Activated naive CD4-positive, alpha-beta T cell treated with anti-CD3 and anti-CD28 coated beads for 36 hours (primary cell): ENCODE measurements around the gene ZHX3. TPM values are rescaled to one million over a fixed set of nuclear protein-coding genes. Genes with fewer than 3 reads are reported as not detected.

Source experiments
- CTCF ChIA-PET: fragments of 350-600 bp; sonication (Branson Sonifier 250); formaldehyde crosslinking; loops from one replicate; lab custom pipeline; 2021; ENCODE audit warnings: antibody characterized with exemption; lab: Charles Lee
- DNase-seq: peaks from one replicate; pipeline ENCODE4 v3.0.0-alpha.2; 2020
- H3K27ac Mint-ChIP-seq: one replicate; pipeline ENCODE4 v1.8.0; 2021; ENCODE audit warnings: mild to moderate bottlenecking, mixed read lengths
- H3K27me3 Mint-ChIP-seq: one replicate; pipeline ENCODE4 v1.8.0; 2021; ENCODE audit warnings: low read depth, mixed read lengths
- H3K36me3 Mint-ChIP-seq: one replicate; pipeline ENCODE4 v1.8.0; 2021; ENCODE audit warnings: low read depth, mixed read lengths
- H3K4me1 Mint-ChIP-seq: one replicate; pipeline ENCODE4 v1.8.0; 2021; ENCODE audit warnings: low read depth, mixed read lengths
- H3K4me3 Mint-ChIP-seq: one replicate; pipeline ENCODE4 v1.8.0; 2021; ENCODE audit warnings: mild to moderate bottlenecking, moderate library complexity, mixed read lengths
- H3K9me3 Mint-ChIP-seq: one replicate; pipeline ENCODE4 v1.8.0; 2021; ENCODE audit warnings: mixed read lengths
- intact Hi-C: fragments of 100-400 bp; cut with micrococcal nuclease; formaldehyde crosslinking; loops from one replicate; pipeline ENCODE4 v1.15.1; 2023
- total RNA-seq, 2 experiments: library from RNA; stranded (reverse); gene quantifications; one replicate each; pipeline ENCODE4 v1.2.3, GENCODE V29; 2021

ZHX3 gene
- total RNA-seq, 2 experiments from 2014 or later, result 9.4 to 9.9 TPM

DNA sequence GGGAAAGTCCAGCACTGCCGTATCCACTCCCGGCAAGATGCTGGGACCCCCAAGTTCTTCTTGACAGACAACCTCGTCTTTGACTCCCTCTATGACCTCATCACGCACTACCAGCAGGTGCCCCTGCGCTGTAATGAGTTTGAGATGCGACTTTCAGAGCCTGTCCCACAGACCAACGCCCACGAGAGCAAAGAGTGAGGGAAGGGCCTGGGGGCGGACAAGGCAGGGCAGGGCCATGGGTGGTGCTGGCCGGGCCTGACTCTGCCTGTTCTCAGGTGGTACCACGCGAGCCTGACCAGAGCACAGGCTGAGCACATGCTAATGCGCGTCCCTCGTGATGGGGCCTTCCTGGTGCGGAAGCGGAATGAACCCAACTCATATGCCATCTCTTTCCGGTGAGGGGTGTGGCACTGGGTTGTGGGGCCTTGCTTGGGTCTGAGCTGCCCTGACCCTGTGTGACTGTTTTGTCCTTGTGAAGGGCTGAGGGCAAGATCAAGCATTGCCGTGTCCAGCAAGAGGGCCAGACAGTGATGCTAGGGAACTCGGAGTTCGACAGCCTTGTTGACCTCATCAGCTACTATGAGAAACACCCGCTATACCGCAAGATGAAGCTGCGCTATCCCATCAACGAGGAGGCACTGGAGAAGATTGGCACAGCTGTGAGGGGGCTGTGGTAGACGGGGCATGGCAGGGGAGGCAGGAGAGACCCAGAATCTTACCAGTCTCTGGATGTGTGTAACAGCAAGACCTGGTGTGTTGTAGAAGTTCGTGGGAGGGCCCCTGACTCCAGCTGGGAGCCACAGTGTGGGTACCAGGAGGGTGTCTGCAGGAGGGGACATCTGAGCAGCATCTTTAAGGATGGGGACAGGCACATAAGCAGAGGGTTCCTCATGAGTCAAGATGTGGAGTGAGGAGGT lies 151.1 kb downstream of the ZHX3 start:
- H3K4me1 Mint-ChIP-seq, result peaks cover 14% of the 10 kb centered on the region
- intact Hi-C loops, result no loop called here
- DNase-seq, result no peak
- no peaks in the 10 kb centered on the region for H3K9me3 Mint-ChIP-seq
- no peaks in the 10 kb centered on the region for H3K27me3 Mint-ChIP-seq
- H3K27ac Mint-ChIP-seq, result peak overlapping the region; percentile 15
- peaks cover 41% of the 10 kb centered on the region for H3K36me3 Mint-ChIP-seq
- no peak overlapping the region for H3K4me3 Mint-ChIP-seq
- CTCF ChIA-PET, result no interaction called here

DNA sequence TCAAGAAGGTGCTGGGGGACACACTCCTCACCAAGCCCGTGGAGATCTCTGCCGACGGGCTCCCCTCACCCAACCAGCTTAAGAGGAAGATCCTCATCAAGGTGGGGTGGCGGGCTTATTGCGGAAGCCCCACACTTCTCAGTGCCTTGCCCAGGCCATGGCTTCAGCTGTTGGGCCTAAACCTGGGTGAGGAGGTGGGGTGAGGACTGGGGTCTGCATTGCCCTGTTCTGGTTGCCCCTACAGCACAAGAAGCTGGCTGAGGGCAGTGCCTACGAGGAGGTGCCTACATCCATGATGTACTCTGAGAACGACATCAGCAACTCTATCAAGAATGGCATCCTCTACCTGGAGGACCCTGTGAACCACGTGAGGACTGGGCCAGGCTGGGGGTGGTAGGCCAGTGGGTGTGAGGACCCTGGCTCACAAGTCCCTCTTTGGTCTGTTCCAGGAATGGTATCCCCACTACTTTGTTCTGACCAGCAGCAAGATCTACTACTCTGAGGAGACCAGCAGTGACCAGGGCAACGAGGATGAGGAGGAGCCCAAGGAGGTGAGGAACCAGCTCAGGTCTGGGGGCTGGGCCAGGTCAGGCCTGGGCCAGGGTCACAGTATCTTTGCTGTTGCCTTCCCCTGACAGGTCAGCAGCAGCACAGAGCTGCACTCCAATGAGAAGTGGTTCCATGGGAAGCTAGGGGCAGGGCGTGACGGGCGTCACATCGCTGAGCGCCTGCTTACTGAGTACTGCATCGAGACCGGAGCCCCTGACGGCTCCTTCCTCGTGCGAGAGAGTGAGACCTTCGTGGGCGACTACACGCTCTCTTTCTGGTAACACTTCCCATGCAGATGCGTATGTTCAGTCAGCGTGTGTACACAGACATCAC lies 152.3 kb downstream of the ZHX3 start:
- no peaks in the 10 kb centered on the region for H3K9me3 Mint-ChIP-seq
- no peaks in the 10 kb centered on the region for H3K27me3 Mint-ChIP-seq
- H3K27ac Mint-ChIP-seq, result no peak overlapping the region
- DNase-seq, result no peak
- no peak overlapping the region for H3K4me3 Mint-ChIP-seq
- H3K4me1 Mint-ChIP-seq, result peaks cover 25% of the 10 kb centered on the region
- CTCF ChIA-PET, result interaction anchor here (1.5 to 1.9 kb wide), 2 partner anchors 7 to 29 kb away, joined by 4 read pairs; no protein-coding TSS in a partner anchor
- intact Hi-C loops, result no loop called here
- peaks cover 40% of the 10 kb centered on the region for H3K36me3 Mint-ChIP-seq

DNA sequence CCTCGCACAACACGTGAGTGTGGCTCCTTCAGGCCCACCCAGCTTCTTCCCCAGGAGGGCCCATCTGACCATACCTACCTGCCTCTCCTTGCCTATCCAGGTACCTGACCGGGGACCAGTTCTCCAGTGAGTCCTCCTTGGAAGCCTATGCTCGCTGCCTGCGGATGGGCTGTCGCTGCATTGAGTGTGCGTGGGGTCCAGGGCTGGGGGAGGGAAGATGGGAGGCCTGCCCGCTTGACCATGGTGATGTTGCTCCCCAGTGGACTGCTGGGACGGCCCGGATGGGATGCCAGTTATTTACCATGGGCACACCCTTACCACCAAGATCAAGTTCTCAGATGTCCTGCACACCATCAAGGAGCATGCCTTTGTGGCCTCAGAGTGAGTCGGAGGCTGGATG lies 153.7 kb downstream of the ZHX3 start:
- H3K27ac Mint-ChIP-seq, result peak overlapping the region; percentile 59
- no peaks in the 10 kb centered on the region for H3K27me3 Mint-ChIP-seq
- intact Hi-C loops, result no loop called here
- DNase-seq, result no peak
- peaks cover 45% of the 10 kb centered on the region for H3K36me3 Mint-ChIP-seq
- H3K4me3 Mint-ChIP-seq, result no peak overlapping the region
- CTCF ChIA-PET, result interaction anchor here (1.3 to 1.9 kb wide), 3 partner anchors 9 to 29 kb away, joined by 3 to 4 read pairs (median 4); no protein-coding TSS in a partner anchor
- peaks cover 39% of the 10 kb centered on the region for H3K4me1 Mint-ChIP-seq
- no peaks in the 10 kb centered on the region for H3K9me3 Mint-ChIP-seq

DNA sequence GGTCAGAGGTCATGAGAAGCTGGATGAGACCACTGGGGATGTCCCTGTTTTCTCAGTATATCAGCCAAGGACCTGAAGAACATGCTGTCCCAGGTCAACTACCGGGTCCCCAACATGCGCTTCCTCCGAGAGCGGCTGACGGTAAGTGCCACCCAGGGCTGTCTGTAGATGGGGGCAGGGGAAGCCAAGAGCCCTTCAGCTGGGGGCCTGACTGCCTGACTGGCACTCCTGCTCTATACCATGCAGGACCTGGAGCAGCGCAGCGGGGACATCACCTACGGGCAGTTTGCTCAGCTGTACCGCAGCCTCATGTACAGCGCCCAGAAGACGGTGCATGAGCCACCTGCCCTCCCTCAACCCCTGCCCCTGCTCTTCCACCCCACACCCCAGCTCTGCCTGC lies 155.1 kb downstream of the ZHX3 start:
- Mint-ChIP-seq H3K4me1 (peaks cover 54% of the 10 kb centered on the region), H3K27me3 (no peaks in the 10 kb centered on the region), H3K27ac (peak overlapping the region; percentile 67), H3K4me3 (no peak overlapping the region), H3K36me3 (peaks cover 44% of the 10 kb centered on the region), H3K9me3 (no peaks in the 10 kb centered on the region)
- CTCF ChIA-PET, result interaction anchor here (1.3 to 1.7 kb wide), 2 partner anchors 11 to 27 kb away, joined by 3 to 8 read pairs; no protein-coding TSS in a partner anchor
- no peak for DNase-seq
- intact Hi-C loops, result no loop called here

DNA sequence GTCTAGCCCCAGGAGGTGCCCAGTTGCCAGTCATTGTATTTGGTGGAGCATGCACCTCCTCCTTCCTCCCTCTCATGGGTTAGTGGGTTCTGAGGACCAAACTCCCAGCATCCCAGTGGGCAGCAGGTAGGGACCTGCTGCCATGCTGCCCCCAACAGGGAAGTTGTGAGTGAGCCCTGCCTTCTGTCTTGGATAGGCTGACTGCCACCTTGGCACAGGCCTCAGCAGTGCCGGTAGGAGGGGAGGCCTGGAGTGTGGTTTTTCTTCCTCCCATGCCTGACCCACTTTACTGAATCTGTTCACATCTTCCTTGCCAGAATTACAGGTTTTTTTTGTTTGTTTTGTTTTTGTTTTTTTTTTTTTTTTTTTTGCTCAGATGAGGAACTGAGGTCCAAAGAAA lies 155.6 kb downstream of the ZHX3 start:
- peaks cover 59% of the 10 kb centered on the region for H3K4me1 Mint-ChIP-seq
- H3K36me3 Mint-ChIP-seq, result peaks cover 39% of the 10 kb centered on the region
- H3K4me3 Mint-ChIP-seq, result no peak overlapping the region
- CTCF ChIA-PET, result interaction anchor here (1.7 kb wide), 1 partner anchor 11 kb away, joined by 8 read pairs; no protein-coding TSS in a partner anchor
- no peak for DNase-seq
- H3K27me3 Mint-ChIP-seq, result no peaks in the 10 kb centered on the region
- H3K9me3 Mint-ChIP-seq, result no peaks in the 10 kb centered on the region
- intact Hi-C loops, result no loop called here
- peak overlapping the region; percentile 67 for H3K27ac Mint-ChIP-seq

DNA sequence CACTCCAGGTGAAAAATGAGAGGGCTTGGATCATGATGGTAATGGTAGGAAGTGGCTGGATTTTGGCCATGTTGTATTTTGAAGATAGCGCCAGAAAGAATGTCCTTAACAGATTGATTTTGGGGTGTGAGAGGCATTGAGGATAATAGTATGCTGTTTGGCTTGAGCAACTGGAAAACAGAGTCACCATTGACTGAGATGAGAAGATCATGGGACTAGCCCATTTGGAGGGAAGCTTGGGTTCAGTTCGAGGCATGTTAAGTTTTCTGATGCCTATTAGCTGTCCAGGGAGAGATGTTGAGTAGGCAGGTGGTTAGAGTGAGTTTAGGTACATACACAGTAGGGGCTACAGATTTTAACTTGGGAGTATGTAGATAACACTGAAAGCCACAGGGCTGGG lies 156.8 kb downstream of the ZHX3 start:
- no peak for DNase-seq
- Mint-ChIP-seq H3K9me3 (no peaks in the 10 kb centered on the region), H3K4me3 (no peak overlapping the region), H3K27ac (peak overlapping the region; percentile 68), H3K4me1 (peaks cover 68% of the 10 kb centered on the region), H3K36me3 (peaks cover 32% of the 10 kb centered on the region), H3K27me3 (no peaks in the 10 kb centered on the region)
- intact Hi-C loops, result no loop called here
- CTCF ChIA-PET, result interaction anchor here (1.7 to 7.1 kb wide), 2 partner anchors 12 to 26 kb away, joined by 8 to 77 read pairs; no protein-coding TSS in a partner anchor

DNA sequence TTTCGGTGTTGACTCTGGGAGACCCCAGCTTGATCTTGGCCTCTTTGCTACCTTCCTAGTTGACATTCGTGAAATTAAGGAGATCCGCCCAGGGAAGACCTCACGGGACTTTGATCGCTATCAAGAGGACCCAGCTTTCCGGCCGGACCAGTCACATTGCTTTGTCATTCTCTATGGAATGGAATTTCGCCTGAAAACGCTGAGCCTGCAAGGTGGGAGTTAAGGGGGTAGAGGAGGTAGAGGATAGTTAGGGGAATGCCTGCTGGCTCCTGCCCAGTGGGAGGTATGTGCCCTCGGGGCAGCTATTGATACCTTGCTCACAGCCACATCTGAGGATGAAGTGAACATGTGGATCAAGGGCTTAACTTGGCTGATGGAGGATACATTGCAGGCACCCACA lies 158.0 kb downstream of the ZHX3 start:
- Mint-ChIP-seq H3K4me3 (no peak overlapping the region), H3K9me3 (no peaks in the 10 kb centered on the region), H3K36me3 (peaks cover 28% of the 10 kb centered on the region), H3K27me3 (no peaks in the 10 kb centered on the region), H3K27ac (peak overlapping the region; percentile 94), H3K4me1 (peaks cover 79% of the 10 kb centered on the region)
- CTCF ChIA-PET, result interaction anchor here (2.6 to 7.1 kb wide), 2 partner anchors 13 to 25 kb away, joined by 15 to 77 read pairs; no protein-coding TSS in a partner anchor
- intact Hi-C loops, result loop anchor here (5.0 kb wide), 4 partner anchors 112 to 458 kb away; partner anchors contain the start of genes CHD6 and ZHX3
- DNase-seq, result no peak

DNA sequence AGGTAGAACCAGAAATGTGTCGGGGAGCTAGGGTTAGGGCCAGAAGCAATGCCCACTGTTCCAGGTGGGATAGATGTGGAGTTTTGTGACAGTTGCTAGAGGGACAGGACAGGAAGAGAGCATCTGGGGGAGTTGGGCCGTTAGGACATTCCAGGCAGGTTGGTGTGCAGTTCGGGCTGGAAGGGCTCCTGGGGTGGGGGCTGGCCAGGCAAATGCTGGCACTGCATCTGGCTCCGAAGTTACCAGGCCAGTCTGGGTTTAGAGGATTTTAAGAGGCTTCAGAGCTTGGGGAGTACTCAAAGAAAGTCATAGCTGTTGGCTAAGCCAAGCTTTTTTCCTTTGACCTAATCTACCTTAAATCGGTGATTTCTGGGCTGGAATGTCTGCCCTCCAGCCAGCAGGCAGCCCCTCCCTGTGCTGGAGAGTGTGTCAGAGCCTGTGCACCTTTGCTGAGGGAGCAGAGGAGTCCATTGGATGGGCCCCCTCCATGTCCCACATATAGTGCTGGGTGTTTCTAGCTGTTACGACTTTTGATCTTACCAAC lies 159.4 kb downstream of the ZHX3 start:
- Mint-ChIP-seq H3K36me3 (peaks cover 18% of the 10 kb centered on the region), H3K4me3 (peak overlapping the region; percentile 61), H3K9me3 (no peaks in the 10 kb centered on the region), H3K27me3 (no peaks in the 10 kb centered on the region), H3K4me1 (peaks cover 82% of the 10 kb centered on the region), H3K27ac (peak overlapping the region; percentile 94)
- CTCF ChIA-PET, result interaction anchor here (0.7 to 7.1 kb wide), 12 partner anchors 12 to 189 kb away, joined by 3 to 77 read pairs (median 8); partner anchors contain the start of gene PLCG1
- peak; percentile 23 for DNase-seq
- intact Hi-C loops, result loop anchor here (5.0 kb wide), 4 partner anchors 111 to 459 kb away; partner anchors contain the start of genes CHD6 and ZHX3

DNA sequence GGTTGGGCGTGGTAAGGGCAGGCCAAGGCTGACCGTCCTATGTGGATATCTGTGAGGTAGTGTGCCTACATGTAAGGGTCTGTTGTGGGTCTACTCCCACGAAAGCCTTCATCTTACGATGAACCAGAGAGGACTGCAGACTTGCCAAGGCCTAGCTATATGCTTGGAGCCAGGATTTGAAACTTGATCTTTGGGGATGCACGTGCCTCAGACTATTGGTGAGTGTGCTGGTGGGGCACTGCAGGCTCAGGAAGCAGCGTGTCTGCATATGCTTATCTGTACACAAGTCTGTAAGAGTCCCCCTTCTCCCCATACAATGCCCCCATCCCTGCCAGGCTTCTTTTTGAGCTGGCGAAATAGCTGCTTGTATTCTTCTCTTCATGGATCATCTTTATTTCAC lies 162.3 kb downstream of the ZHX3 start:
- Mint-ChIP-seq H3K9me3 (no peaks in the 10 kb centered on the region), H3K4me1 (peaks cover 95% of the 10 kb centered on the region), H3K4me3 (no peak overlapping the region), H3K27me3 (no peaks in the 10 kb centered on the region), H3K36me3 (peaks cover 15% of the 10 kb centered on the region), H3K27ac (peak overlapping the region; percentile 94)
- CTCF ChIA-PET, result interaction anchor here (0.6 to 7.1 kb wide), 8 partner anchors 10 to 380 kb away, joined by 3 to 77 read pairs (median 5); partner anchors contain the start of gene PLCG1
- DNase-seq, result no peak
- intact Hi-C loops, result loop anchor here (5.0 kb wide), 4 partner anchors 108 to 462 kb away; partner anchors contain the start of genes CHD6 and ZHX3

DNA sequence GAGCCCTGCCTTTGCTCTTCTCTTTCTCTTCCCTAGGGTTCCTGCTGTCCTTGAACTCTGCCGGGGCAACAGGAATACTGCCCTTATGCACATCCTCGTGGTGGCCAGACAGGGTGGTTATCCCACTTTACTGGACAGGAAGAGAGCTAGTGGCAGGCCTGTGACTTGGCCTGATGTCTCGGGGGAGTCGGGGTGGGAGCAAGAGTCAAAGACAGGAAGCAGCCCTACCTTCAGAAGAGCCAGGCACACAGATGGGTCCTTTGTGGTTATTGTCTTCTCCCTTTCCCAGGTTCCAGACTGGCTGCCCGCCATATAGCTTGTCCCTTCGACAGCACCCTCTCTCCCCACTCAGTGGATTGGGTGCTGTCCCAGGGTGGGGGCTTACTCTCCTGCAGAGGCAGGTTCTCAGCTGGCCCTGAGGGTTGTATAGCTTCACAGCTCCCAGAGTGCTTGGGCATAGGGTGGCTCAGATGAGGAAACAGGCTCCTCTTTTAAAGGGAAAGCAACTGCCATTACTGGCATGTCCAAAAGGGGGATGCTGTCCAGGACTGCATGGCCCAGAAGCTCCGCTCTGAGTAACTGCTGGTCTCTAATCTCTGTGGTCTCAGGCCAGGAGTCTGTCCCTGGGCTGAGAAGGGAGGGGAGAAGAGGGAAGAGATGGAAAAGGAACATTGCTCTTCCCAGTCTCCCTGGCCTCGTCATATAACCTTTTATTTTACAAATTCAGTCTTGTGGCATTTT lies 162.9 kb downstream of the ZHX3 start:
- CTCF ChIA-PET, result interaction anchor here (0.6 to 7.1 kb wide), 6 partner anchors 9 to 381 kb away, joined by 3 to 77 read pairs (median 6); no protein-coding TSS in a partner anchor

More for the DNA sequence above, 162.9 kb downstream of the ZHX3 start:
- DNase-seq, result no peak
- Mint-ChIP-seq H3K4me1 (peaks cover 94% of the 10 kb centered on the region), H3K4me3 (no peak overlapping the region), H3K36me3 (peaks cover 10% of the 10 kb centered on the region), H3K27me3 (no peaks in the 10 kb centered on the region), H3K27ac (peak overlapping the region; percentile 94), H3K9me3 (no peaks in the 10 kb centered on the region)
- intact Hi-C loops, result loop anchor here (5.0 kb wide), 4 partner anchors 107 to 463 kb away; partner anchors contain the start of genes CHD6 and ZHX3
